Measurements from ENCODE around the gene P2RY8. TPM values are rescaled to one million over a fixed set of nuclear protein-coding genes. Genes with fewer than 3 reads are reported as not detected.

P2RY8 gene
- total RNA-seq, 1 experiment from 2014 or later, result 0.37 TPM

DNA sequence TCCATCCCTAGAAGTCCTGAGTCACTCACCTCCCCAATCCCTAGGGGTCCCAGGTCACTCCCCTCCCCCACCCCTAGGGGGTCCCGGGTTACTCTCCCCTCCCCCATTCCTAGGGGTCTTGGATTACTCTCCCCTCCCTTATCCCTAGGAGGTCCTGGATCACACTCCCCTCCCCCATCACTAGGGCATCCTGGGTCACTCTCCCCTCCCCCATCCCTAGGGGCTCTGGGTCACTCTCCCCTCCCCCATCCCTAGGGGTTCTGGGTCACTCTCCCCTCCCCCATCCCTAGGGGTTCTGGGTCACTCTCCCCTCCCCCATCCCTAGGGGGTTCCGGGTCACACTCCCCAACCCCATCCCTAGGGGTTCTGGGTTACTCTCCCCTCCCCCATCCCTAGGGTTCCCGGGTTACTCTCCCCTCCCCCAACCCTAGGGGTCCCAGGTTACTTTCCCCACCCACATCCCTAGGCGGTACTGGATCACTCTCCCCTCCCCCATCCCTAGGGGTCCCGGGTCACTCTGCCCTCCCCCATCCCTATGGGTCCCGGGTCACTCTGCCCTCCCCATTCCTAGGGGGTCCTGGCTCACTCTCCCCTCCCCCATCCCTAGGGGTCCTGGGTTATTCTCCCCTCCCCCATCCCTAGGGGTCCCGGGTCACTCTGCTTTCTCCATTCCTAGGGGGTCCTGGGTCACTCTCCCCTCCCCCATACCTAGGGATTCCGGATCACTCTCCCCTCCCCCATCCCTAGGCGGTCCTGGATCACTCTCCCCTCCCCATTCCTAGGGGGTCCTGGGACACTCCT lies 86.4 kb downstream of the P2RY8 start (continued):
- TF ChIP-seq, protein P1, sequence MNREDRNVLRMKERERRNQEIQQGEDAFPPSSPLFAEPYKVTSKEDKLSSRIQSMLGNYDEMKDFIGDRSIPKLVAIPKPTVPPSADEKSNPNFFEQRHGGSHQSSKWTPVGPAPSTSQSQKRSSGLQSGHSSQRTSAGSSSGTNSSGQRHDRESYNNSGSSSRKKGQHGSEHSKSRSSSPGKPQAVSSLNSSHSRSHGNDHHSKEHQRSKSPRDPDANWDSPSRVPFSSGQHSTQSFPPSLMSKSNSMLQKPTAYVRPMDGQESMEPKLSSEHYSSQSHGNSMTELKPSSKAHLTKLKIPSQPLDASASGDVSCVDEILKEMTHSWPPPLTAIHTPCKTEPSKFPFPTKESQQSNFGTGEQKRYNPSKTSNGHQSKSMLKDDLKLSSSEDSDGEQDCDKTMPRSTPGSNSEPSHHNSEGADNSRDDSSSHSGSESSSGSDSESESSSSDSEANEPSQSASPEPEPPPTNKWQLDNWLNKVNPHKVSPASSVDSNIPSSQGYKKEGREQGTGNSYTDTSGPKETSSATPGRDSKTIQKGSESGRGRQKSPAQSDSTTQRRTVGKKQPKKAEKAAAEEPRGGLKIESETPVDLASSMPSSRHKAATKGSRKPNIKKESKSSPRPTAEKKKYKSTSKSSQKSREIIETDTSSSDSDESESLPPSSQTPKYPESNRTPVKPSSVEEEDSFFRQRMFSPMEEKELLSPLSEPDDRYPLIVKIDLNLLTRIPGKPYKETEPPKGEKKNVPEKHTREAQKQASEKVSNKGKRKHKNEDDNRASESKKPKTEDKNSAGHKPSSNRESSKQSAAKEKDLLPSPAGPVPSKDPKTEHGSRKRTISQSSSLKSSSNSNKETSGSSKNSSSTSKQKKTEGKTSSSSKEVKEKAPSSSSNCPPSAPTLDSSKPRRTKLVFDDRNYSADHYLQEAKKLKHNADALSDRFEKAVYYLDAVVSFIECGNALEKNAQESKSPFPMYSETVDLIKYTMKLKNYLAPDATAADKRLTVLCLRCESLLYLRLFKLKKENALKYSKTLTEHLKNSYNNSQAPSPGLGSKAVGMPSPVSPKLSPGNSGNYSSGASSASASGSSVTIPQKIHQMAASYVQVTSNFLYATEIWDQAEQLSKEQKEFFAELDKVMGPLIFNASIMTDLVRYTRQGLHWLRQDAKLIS (CRISPR knock-in tag; IDR thresholded peaks at IDR 0.05; ENCODE audit: borderline replicate concordance), result no peak
- no peak for TF ChIP-seq CBFB (CRISPR knock-in tag; IDR thresholded peaks at IDR 0.05; ENCODE audit: low read depth)
- TF ChIP-seq ZNF121 (CRISPR knock-in tag; IDR thresholded peaks at IDR 0.05), result no peak
- TF ChIP-seq, protein P2, sequence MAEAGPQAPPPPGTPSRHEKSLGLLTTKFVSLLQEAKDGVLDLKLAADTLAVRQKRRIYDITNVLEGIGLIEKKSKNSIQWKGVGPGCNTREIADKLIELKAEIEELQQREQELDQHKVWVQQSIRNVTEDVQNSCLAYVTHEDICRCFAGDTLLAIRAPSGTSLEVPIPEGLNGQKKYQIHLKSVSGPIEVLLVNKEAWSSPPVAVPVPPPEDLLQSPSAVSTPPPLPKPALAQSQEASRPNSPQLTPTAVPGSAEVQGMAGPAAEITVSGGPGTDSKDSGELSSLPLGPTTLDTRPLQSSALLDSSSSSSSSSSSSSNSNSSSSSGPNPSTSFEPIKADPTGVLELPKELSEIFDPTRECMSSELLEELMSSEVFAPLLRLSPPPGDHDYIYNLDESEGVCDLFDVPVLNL (CRISPR knock-in tag; IDR thresholded peaks at IDR 0.05; ENCODE audit: borderline replicate concordance, low read depth), result no peak
- no peak for TF ChIP-seq OVOL2 (CRISPR knock-in tag; IDR thresholded peaks at IDR 0.05; ENCODE audit: borderline replicate concordance)
- TF ChIP-seq, protein P3, sequence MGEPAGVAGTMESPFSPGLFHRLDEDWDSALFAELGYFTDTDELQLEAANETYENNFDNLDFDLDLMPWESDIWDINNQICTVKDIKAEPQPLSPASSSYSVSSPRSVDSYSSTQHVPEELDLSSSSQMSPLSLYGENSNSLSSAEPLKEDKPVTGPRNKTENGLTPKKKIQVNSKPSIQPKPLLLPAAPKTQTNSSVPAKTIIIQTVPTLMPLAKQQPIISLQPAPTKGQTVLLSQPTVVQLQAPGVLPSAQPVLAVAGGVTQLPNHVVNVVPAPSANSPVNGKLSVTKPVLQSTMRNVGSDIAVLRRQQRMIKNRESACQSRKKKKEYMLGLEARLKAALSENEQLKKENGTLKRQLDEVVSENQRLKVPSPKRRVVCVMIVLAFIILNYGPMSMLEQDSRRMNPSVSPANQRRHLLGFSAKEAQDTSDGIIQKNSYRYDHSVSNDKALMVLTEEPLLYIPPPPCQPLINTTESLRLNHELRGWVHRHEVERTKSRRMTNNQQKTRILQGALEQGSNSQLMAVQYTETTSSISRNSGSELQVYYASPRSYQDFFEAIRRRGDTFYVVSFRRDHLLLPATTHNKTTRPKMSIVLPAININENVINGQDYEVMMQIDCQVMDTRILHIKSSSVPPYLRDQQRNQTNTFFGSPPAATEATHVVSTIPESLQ (CRISPR knock-in tag; IDR thresholded peaks at IDR 0.05), result no peak
- no peak for TF ChIP-seq CREB1 (CRISPR knock-in tag; IDR thresholded peaks at IDR 0.05)
- TF ChIP-seq, protein P4, sequence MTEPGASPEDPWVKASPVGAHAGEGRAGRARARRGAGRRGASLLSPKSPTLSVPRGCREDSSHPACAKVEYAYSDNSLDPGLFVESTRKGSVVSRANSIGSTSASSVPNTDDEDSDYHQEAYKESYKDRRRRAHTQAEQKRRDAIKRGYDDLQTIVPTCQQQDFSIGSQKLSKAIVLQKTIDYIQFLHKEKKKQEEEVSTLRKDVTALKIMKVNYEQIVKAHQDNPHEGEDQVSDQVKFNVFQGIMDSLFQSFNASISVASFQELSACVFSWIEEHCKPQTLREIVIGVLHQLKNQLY (CRISPR knock-in tag; IDR thresholded peaks at IDR 0.05), result no peak
- TF ChIP-seq, protein P5, sequence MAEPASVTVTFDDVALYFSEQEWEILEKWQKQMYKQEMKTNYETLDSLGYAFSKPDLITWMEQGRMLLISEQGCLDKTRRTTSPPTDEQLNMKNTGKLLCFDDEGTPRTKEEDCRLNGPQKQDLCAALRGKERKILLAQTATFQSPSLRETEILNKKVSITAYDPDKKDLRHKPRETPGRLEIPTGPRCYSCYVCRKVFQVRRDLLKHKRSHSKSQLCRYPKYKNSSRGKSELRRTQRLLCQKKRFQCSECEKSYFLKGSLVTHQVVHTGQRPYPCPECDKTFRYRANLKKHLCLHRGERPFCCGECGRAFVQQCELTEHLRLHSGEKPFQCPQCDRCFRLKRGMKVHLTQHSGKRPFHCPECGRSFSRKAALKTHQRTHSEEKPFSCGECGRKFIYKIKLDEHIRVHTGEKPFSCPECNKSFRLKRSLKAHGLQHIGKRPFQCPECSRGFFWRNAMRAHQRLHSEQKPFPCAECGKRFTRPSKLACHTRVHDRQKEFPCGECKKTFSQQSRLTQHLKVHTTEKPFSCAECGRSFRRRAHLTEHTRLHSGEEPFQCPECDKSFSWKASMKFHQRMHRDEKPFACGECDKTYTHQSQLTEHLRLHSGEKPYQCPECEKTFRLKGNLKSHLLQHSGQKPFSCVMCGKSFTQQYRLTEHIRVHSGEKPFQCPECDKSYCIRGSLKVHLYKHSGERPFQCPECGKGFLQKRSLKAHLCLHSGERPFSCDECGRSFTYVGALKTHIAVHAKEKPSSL (CRISPR knock-in tag; conservative IDR thresholded peaks at IDR 0.05), result no peak
- no peak for TF ChIP-seq IRF2 (CRISPR knock-in tag; IDR thresholded peaks at IDR 0.05; ENCODE audit: borderline replicate concordance, low read depth)

DNA sequence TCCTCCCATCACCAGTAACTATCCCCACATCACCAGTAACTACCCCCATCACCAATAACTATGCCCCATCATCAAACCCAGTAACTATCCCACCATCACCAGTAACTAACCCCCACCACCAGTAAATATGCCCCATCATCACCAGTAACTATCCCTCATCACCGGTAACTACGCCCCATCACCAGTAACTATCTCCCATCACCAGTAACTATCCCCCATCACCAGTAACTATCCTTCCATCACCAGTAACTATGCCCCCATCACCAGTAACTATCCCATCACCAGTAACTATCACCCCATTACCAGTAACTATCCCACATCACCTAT lies 87.2 kb downstream of the P2RY8 start:
- ATAC-seq (no peak), DNase-seq (ENCODE audit: low spot score) (no peak)
- Mint-ChIP-seq H3K36me3 (peaks cover 53% of the 10 kb centered on the region), H3K4me3 (no peak overlapping the region), H3K27ac (no peak overlapping the region), H3K27me3 (ENCODE audit: low read depth) (no peaks in the 10 kb centered on the region), H3K4me1 (no peaks in the 10 kb centered on the region), H3K9me3 (peaks cover 39% of the 10 kb centered on the region)
- ChIA-PET CTCF (no interaction called here), POLR2A (no interaction called here)
- TF ChIP-seq, protein P6, sequence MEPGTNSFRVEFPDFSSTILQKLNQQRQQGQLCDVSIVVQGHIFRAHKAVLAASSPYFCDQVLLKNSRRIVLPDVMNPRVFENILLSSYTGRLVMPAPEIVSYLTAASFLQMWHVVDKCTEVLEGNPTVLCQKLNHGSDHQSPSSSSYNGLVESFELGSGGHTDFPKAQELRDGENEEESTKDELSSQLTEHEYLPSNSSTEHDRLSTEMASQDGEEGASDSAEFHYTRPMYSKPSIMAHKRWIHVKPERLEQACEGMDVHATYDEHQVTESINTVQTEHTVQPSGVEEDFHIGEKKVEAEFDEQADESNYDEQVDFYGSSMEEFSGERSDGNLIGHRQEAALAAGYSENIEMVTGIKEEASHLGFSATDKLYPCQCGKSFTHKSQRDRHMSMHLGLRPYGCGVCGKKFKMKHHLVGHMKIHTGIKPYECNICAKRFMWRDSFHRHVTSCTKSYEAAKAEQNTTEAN (CRISPR knock-in tag; IDR thresholded peaks at IDR 0.05), result no peak
- TF ChIP-seq, protein P7, sequence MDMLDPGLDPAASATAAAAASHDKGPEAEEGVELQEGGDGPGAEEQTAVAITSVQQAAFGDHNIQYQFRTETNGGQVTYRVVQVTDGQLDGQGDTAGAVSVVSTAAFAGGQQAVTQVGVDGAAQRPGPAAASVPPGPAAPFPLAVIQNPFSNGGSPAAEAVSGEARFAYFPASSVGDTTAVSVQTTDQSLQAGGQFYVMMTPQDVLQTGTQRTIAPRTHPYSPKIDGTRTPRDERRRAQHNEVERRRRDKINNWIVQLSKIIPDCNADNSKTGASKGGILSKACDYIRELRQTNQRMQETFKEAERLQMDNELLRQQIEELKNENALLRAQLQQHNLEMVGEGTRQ (CRISPR knock-in tag; IDR thresholded peaks at IDR 0.05), result no peak
- TF ChIP-seq, protein P8, sequence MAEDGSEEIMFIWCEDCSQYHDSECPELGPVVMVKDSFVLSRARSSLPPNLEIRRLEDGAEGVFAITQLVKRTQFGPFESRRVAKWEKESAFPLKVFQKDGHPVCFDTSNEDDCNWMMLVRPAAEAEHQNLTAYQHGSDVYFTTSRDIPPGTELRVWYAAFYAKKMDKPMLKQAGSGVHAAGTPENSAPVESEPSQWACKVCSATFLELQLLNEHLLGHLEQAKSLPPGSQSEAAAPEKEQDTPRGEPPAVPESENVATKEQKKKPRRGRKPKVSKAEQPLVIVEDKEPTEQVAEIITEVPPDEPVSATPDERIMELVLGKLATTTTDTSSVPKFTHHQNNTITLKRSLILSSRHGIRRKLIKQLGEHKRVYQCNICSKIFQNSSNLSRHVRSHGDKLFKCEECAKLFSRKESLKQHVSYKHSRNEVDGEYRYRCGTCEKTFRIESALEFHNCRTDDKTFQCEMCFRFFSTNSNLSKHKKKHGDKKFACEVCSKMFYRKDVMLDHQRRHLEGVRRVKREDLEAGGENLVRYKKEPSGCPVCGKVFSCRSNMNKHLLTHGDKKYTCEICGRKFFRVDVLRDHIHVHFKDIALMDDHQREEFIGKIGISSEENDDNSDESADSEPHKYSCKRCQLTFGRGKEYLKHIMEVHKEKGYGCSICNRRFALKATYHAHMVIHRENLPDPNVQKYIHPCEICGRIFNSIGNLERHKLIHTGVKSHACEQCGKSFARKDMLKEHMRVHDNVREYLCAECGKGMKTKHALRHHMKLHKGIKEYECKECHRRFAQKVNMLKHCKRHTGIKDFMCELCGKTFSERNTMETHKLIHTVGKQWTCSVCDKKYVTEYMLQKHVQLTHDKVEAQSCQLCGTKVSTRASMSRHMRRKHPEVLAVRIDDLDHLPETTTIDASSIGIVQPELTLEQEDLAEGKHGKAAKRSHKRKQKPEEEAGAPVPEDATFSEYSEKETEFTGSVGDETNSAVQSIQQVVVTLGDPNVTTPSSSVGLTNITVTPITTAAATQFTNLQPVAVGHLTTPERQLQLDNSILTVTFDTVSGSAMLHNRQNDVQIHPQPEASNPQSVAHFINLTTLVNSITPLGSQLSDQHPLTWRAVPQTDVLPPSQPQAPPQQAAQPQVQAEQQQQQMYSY (CRISPR knock-in tag; IDR thresholded peaks at IDR 0.05), result no peak
- no peak for TF ChIP-seq ATF1 (CRISPR knock-in tag; IDR thresholded peaks at IDR 0.05)
- TF ChIP-seq, protein P9, sequence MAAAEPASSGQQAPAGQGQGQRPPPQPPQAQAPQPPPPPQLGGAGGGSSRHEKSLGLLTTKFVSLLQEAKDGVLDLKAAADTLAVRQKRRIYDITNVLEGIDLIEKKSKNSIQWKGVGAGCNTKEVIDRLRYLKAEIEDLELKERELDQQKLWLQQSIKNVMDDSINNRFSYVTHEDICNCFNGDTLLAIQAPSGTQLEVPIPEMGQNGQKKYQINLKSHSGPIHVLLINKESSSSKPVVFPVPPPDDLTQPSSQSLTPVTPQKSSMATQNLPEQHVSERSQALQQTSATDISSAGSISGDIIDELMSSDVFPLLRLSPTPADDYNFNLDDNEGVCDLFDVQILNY (CRISPR knock-in tag; IDR thresholded peaks at IDR 0.05), result no peak
- TF ChIP-seq, protein P10, sequence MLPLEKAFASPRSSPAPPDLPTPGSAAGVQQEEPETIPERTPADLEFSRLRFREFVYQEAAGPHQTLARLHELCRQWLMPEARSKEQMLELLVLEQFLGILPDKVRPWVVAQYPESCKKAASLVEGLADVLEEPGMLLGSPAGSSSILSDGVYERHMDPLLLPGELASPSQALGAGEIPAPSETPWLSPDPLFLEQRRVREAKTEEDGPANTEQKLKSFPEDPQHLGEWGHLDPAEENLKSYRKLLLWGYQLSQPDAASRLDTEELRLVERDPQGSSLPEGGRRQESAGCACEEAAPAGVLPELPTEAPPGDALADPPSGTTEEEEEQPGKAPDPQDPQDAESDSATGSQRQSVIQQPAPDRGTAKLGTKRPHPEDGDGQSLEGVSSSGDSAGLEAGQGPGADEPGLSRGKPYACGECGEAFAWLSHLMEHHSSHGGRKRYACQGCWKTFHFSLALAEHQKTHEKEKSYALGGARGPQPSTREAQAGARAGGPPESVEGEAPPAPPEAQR (CRISPR knock-in tag; IDR thresholded peaks at IDR 0.05), result no peak
